Ammon's horn (tissue), 1 donor: ENCODE results near the gene CASP3.
"Not testable (repeated sequence)": the region's sequence is repeated elsewhere in the genome, so short reads cannot be mapped to it uniquely, and the experiment has no call there.

Source experiments
- DNase-seq: peaks from one replicate; pipeline ENCODE4 v3.0.0-alpha.2; 2016; ENCODE audit warnings: low spot score

The CASP3 gene

DNA sequence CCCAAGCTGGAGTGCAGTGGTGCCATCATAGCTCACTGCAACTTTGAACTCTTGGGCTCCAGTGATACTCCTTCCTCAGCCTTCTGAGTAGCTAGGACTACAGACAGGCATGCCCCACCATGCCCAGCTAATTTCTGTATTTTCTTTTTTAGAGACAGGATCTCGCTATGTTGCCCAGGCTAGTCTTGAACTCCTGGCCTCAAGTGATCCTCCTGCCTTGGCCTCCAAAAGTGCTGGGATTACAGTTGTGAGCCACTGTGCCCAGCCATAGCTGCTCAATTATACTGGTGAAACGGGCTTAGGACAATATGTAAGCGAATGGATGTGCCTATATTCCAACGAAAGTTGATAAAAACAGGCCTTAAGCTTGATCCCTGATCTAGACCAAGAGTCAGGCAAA is 13.1 kb downstream of the CASP3 start:
- no peak for DNase-seq

DNA sequence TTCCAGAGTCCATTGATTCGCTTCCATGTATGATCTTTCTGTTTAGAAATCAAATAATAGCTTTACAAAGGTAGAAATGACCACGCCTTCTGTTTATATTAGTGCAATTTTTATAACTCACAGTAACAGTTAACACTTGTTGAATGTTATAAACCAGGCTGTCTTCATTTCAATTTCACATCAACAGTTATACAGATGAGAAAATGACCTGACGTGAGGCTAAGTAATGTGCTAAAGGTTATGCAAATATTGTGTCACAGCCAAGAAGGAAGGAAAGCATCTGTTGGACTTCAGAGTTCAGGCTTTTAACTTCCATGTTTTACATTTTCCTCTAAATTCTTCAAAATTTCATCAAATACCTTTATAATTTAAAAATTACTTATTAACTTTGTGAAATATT is 13.9 kb downstream of the CASP3 start:
- DNase-seq = no peak

DNA sequence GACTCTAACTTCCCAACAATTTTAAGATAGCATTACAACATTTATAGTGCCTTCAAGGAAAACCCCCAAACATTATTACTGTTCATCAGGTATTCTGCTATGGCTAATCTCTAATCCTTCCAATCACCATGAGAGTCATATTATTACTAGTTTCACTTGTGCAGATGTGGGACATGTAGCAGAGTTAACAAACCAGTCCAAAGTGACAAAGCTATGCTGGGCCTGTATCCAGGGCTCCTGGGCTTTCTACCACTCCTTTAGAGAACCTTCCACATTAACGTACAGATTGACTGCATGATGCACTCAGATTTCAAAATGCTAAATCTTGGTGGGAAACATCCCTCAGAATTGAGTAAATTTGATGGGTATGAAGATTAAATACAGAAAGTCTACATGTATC is 16.4 kb downstream of the CASP3 start:
- no peak for DNase-seq

- DNase-seq = no peak
Observed at GRCh38 chr4:184628103-184628502, 21.1 kb downstream of the CASP3 start.

DNA sequence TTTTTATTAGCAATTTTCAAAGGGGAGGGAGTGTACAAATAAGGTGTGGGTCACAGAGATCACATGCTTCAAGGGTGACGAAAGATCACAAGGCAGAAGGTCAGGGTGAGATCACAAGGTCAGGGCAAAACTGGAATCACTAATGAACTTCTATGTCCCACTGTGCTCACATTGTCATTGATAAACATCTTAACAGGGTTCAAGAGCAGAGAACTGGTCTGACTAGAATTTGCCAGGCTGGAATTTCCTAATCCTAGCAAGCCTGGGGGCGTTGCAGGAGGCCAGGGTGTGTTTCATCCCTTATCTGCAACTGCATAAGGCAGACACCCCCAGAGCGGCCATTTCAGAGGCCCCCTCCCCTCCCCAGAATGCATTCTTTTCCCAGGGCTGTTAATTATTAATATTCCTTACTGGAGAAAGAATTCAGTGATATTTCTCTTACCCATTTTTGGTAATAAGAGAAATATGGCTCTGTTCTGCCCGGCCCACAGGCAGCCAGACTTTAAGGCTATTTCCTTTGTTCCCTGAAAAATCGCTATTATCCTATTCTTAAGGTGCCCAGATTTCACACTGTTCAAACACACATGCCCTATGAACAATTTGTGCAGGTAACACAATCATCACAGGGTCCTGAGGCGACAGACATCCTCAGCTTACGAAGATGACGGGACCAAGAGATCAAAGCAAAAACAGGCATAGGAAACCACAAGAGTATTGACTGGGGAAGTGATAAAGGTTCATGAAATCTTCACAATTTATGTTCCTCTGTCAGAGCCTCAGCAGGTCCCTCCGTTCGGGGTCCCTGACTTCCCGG is 23.3 kb downstream of the CASP3 start:
- not testable (repeated sequence) for DNase-seq

DNA sequence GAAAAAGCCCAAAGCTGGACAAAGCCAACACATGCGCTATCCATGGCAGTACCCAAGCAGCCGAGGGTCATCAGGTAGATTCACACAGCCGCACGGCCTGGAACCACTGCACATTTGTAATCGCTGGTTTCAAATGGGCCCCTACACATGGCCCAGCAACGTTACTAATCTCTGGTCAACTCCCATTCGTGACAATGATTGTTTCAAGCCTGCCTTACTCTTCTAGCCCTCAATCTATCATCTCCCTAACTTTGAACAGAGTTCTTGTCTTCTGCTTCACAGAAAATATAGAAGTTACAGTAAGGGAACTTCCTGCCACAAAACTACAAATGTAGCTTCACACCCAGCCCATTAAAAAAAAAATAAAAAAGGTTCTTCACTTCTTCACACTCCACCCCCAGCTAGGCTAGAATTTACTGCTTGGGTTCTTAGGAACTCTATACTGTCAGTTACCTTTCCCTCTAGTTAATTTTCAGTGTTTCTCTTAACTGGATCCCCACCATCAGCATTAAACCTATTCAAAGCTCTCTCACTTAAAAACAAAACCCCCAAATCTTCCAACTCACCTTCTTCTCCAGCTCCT is 24.2 kb downstream of the CASP3 start:
- DNase-seq = no peak

DNA sequence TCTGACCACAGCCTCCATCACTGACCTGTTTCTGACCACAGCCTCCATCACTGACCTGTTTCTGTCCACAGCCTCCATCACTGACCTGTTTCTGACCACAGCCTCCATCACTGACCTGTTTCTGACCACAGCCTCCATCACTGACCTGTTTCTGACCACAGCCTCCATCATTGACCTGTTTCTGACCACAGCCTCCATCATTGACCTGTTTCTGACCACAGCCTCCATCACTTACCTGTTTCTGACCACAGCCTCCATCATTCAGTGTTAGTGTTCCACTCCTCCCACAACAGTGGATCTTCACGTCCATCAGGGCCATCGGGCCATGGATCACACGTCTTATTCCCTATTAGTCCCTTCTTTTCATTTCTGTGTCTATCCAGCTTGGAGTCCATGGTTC is 24.7 kb downstream of the CASP3 start:
- DNase-seq = not testable (repeated sequence)

DNA sequence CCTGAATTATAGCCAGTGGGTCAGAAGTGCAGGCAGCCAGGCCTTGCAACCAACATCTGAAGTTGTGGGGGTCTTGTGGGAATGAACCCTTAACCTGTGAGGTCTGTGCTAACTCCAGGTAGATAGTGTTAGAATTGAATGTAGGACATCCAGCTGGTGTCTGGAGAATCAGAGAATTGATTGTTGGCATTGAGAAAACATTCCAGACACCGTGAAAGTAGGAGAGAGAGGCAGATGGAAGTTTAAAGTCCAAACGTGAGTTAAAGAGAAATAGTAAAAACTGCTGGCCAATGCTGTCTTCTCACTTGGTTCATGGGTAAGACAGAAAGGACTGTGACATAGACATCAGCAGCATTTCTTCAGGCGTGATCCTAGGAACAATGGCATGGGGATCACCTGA is 27.7 kb downstream of the CASP3 start:
- no peak for DNase-seq

- no peak for DNase-seq
Observed at GRCh38 chr4:184620212-184620867, 28.9 kb downstream of the CASP3 start.

DNA sequence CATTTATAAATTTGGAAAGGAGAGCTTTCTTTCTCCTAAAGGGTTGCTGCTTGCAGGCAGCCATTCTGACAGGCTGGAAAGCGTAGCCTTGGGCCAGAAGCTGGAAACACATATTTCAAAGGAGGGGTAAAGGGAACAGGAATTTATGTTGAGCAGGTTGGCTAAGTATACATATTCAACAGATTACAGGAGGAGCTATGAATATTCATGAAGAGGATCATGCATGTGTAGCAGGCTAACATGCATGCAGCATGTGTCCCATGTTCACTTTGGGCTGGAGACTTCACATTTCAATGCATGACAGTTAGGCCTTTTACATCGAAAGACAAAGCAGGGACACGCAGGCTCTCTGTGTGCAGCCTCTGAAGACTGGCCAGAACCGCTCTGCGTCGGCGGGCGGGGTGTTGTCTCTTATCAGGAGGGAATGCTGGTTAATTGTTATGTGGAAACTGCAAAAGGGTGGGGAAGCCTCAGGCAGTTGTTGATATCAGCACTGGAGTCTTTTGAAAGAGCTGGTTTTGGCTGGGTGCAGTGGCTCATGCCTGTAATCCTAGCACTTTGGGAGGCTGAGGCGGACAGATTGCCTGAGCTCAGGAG is 31.5 kb downstream of the CASP3 start:
- DNase-seq = no peak

DNA sequence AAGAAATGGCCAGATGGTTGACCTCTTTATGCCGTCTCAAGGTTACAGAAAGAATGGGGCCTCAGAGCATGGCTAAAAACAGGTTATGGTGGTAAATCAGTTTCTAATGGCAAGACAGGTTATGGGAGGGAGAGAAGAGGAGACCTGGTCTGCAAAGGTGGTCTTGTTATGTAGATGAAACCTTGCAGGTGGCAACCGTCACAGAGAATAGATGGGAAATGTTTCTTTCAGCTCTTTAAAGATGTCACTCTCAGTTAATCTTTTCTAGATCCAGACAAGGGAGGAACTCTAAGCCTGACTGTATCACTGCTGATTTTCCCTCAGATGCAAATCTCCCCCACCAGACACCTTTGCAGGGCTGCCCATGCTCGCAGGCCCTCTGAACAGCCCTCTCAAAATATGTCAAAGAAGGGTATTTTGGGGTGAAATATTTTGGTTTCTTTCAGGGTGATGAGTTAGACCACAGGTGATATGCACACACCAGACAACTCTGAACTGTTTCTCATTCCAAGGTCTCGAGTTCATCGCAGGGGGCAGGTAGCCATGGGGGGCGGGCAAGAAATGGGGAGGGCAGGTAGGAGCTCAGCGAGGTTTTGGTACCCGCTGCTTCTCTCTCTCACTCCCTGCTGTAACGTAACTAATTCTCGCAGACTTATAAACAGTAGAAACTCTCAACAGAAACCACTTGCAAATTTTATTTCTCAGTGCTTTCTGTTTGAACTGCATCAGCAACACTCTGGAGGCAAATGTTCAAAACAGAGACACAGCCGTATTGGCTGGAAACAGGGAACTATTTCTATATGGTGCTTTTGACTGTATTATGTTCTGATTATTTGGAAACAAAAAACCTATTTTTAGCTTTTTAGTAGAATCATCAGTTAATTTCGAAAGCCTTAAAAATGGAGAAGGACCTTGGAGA is 32.4 kb downstream of the CASP3 start:
- DNase-seq = no peak

DNA sequence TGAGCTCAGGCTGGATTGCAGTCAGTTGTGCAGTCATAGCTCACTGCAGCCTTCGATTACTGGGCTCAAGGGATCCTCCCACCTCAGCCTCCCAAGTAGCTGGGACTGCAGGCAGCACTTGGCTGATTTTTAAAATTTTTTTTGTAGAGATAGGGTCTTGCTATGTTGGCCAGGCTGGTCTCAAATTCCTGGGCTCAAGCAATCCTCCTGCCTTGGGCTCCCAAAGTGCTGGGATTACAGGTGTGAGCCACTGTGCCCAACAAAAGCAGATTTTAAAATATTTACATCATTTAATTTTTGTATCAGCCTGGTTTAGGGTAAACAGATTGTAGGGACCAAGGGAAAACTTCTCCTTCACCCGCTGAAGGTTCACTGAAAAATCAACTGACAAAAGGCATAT is 33.1 kb downstream of the CASP3 start:
- DNase-seq = not testable (repeated sequence)

DNA sequence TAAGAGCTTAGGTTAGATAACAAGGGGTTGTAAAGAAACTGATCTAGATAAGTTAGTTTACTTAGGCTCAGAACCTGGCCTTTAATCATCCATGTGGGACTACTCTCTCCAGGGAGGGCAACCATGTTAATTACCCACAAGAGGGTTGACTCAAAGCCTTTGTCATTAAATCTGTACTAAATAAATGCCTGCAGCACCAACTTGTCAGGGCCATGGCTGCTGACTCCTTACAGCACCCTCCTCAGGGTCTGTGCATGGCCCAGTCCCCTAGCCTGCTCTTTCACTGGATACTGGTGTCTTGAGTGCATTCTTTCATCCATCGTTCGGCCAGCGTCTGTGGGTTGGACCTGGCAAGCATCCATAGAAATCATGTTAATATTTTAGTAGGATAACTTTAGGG is 34.7 kb downstream of the CASP3 start:
- no peak for DNase-seq

GRCh38 chr4:184613405-184613804 is 35.8 kb downstream of the CASP3 start:
- no peak for DNase-seq

DNA sequence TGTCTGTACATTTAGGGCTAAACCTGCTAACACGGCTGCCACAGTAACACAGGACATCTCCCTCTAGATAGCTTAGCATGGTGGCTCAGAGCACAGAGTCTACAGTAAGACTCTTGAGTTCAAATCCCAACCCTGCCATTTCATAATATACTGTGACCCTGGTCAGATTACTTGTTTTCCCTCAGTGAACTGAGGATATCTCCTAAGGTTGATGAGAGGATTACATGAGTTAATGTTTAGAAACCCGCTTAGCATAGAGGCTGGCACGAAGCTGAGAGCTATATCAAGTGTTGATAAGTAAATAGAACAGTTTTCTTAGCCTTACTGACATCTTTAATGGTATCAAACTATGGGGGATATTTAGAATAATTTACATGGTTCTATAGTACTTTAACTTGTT is 37.2 kb downstream of the CASP3 start:
- DNase-seq = no peak

- DNase-seq = not testable (repeated sequence)
Observed at GRCh38 chr4:184607429-184607828, 41.8 kb downstream of the CASP3 start.

DNA sequence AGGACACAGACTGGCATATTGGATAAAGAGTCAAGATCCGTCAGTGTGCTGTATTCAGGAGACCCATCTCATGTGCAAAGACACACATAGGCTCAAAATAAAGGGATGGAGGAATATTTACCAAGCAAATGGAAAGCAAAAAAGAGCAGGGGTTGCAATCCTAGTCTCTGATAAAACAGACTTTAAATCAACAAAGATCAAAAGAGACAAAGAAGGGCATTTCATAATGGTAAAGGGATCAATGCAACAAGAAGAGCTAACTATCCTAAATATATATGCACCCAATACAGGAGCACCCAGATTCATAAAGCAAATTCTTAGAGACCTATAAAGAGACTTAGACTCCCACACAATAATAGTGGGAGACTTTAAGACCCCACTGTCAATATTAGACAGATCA is 46.4 kb downstream of the CASP3 start:
- not testable (repeated sequence) for DNase-seq

DNA sequence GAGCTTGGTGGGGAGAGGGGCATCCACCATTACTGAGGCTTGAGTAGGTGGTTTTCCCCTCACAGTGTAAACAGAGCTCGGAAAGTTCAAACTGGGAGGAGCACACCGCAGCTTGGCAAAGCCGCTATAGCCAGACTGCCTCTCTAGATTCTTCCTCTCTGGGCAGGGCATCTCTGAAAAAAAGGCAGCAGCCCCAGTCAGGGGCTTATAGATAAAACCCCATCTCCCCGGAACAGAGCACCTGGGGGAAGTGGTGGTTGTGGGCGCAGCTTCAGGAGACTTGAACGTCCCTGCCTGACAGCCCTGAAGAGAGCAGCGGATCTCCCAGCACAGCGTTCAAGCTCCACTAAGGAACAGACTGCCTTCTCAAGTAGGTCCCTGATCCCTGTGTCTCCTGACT is 48.3 kb downstream of the CASP3 start:
- DNase-seq = not testable (repeated sequence)

DNA sequence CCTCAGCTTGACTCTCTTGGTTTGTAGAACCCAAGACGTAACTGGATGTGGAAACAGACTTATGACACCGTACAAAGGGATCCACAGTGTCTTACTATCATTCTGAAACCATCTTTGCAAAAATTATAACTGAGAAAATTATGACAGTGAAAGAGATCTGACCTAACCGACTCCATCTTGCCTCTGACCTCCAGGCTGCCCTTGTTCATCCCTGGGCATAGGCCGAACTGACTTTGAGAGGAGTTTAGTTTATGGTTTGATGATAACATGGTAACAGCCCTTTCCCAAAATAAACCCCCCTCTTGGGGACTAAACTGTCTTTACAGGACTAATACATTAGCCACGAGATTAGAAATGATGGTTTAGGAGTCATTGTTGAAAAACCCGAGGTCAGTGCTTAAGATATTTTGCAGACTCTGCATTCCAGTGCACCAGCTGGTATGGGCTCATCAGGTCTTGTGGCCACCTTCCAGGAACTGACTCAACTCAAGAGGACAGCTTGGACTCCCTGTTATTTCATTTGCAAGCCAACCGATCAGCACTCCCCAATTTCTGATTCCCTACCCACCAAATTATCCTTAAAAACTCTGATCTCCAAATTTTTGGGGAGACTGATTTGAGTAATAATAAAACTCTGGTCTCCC is 49.6 kb downstream of the CASP3 start:
- DNase-seq = no peak

GRCh38 chr4:184598753-184599491 is 50.3 kb downstream of the CASP3 start:
- DNase-seq = no peak
